ENCODE measurements around the gene MINAR2.

DNA sequence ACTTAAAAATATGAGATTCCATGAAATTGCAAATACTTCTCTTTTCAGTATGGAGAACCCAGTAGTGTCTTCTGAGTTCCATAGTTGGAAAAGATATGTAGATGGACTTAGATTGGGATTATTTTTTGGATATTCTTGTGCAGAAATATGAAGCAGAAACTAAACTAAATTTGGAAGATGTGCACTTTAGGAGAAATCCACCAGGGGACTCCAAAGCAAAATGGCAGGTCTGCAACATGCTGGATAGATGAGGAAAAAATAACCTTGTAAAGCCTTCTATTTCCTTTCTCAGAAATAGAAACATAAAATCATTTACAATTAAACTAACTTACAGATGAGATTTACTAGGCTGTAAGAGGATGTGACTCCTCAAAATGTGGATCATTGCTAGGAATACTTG, 49.2 kb upstream of the MINAR2 start:
- no peak for TF ChIP-seq POLR2A (IDR thresholded peaks at IDR 0.05)
- TF ChIP-seq, protein P1, sequence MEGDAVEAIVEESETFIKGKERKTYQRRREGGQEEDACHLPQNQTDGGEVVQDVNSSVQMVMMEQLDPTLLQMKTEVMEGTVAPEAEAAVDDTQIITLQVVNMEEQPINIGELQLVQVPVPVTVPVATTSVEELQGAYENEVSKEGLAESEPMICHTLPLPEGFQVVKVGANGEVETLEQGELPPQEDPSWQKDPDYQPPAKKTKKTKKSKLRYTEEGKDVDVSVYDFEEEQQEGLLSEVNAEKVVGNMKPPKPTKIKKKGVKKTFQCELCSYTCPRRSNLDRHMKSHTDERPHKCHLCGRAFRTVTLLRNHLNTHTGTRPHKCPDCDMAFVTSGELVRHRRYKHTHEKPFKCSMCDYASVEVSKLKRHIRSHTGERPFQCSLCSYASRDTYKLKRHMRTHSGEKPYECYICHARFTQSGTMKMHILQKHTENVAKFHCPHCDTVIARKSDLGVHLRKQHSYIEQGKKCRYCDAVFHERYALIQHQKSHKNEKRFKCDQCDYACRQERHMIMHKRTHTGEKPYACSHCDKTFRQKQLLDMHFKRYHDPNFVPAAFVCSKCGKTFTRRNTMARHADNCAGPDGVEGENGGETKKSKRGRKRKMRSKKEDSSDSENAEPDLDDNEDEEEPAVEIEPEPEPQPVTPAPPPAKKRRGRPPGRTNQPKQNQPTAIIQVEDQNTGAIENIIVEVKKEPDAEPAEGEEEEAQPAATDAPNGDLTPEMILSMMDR (IDR thresholded peaks at IDR 0.05) = no peak
- TF ChIP-seq POLR2AphosphoS5 (IDR thresholded peaks at IDR 0.05) = no peak
- TF ChIP-seq EP300 (IDR thresholded peaks at IDR 0.05) = no peak
